Body of pancreas (tissue), 4 donors: ENCODE results near the gene PLOD1.

Source experiments
- CTCF ChIP-seq, 7 experiments: fragments of 450-650 bp in 4 of 7; fragments of 200-600 bp in 3 of 7; sonication (generic) in 3 of 7; IDR thresholded peaks; one replicate each; pipeline ENCODE4 v1.5.1; 2016 to 2019; ENCODE audit warnings: antibody characterized with exemption in 7 of 7
- POLR2A ChIP-seq, 3 donors: fragments of 450-650 bp; IDR thresholded peaks; one replicate each; pipeline ENCODE4 v1.6.1; 2016; ENCODE audit warnings: antibody characterized with exemption in 3 of 3, mild to moderate bottlenecking in 2 of 3

GRCh38 chr1:11885916-11886315 is 48.6 kb upstream of the PLOD1 start:
- TF ChIP-seq CTCF (IDR thresholded peaks at IDR 0.05) (no peak), POLR2A (IDR thresholded peaks at IDR 0.05) (no peak)
